Measurements from ENCODE around the gene DUS1L. TPM values are rescaled to one million over a fixed set of nuclear protein-coding genes. Genes with fewer than 3 reads are reported as not detected.
A peak's percentile ranks its signal among the peaks of the same experiment; 100 is the strongest.

The DUS1L gene
- polyA plus RNA-seq, 2 of the 4 experiments (the other 2 are of a cell fraction): 48.1 to 83.6 TPM

- TF ChIP-seq CTCF (IDR thresholded peaks at IDR 0.05) (no peak), PBX3 (IDR thresholded peaks at IDR 0.05) (no peak), TP53 (CRISPR knock-in tag; IDR thresholded peaks at IDR 0.05) (no peak), SMC3 (IDR thresholded peaks at IDR 0.05) (no peak), EHF (CRISPR knock-in tag; IDR thresholded peaks at IDR 0.05) (no peak)
These were observed 42.9 kb upstream of the DUS1L start (continued) for GRCh38 chr17:82108496-82108945.

- Histone ChIP-seq H3K4me1 (peaks cover 39% of the 10 kb centered on the region), H3K27ac (no peak overlapping the region), H3K4me3 (no peak overlapping the region), H3K9me3 (no peaks in the 10 kb centered on the region), H3K4me2 (no peak overlapping the region)
- CTCF ChIA-PET: interaction anchor here (0.6 to 4.2 kb wide), 8 partner anchors 10 to 168 kb away, joined by 3 to 35 read pairs (median 3); partner anchors contain the start of gene FASN
- FAIRE-seq (no peak), ATAC-seq (no peak), DNase-seq (ENCODE audit: low read depth in 1 of 2, low spot score in 1 of 2) (no peak)
- 84% methylated on average over 10 of the region's 14 CpGs for WGBS (ENCODE audit: missing lambda C conversion rate)
- TF ChIP-seq HES2 (IDR thresholded peaks at IDR 0.05) (no peak), JUN (IDR thresholded peaks at IDR 0.05) (0 out of 5 replicates have a peak, but pooled peaks of 1 of the 2 experiments have one; percentile 13)
- POLR2A ChIA-PET: interaction anchor here (0.7 kb wide), 1 partner anchor 10 kb away, joined by 3 read pairs; the partner anchor contains the start of gene FASN
These were observed 42.4 kb upstream of the DUS1L start for GRCh38 chr17:82108038-82108437.

- peaks cover 40% of the 10 kb centered on the region for H3K4me1 ChIP-seq
These were observed 41.8 kb upstream of the DUS1L start for GRCh38 chr17:82107341-82107860.

GRCh38 chr17:82106688-82107305 lies 41.2 kb upstream of the DUS1L start:
- H3K4me3 ChIP-seq: no peak overlapping the region
- ChIA-PET CTCF (interaction anchor here (0.8 to 4.2 kb wide), 12 partner anchors 8 to 92 kb away, joined by 3 to 35 read pairs (median 4); no protein-coding TSS in a partner anchor), POLR2A (interaction anchor here (1.7 kb wide), 1 partner anchor 8 kb away, joined by 10 read pairs; the partner anchor contains the start of gene FASN)
- FAIRE-seq (no peak), DNase-seq (ENCODE audit: low read depth in 1 of 2, low spot score in 1 of 2) (no peak), ATAC-seq (peak in 1 of 2 experiments; percentile 8; a peak in 3 of 6 replicates)
- no peaks in the 10 kb centered on the region for H3K9me3 ChIP-seq
- H3K4me2 ChIP-seq: peak overlapping the region; percentile 48
- peak overlapping the region; percentile 54 to 73 for H3K27ac ChIP-seq
- H3K4me1 ChIP-seq: peaks cover 46% of the 10 kb centered on the region
- WGBS (ENCODE audit: missing lambda C conversion rate): 70% methylated on average over 5 of the region's 9 CpGs
- no peak for TF ChIP-seq HMGXB4 (CRISPR knock-in tag; IDR thresholded peaks at IDR 0.05; ENCODE audit: borderline replicate concordance)
- TF ChIP-seq ATOH8 (CRISPR knock-in tag; IDR thresholded peaks at IDR 0.05; ENCODE audit: low read depth): no peak
- TF ChIP-seq MAFK (IDR thresholded peaks at IDR 0.05; ENCODE audit: partially characterized antibody): no peak
- no peak for TF ChIP-seq RNF2 (IDR thresholded peaks at IDR 0.05; ENCODE audit: borderline replicate concordance, low read depth)
- TF ChIP-seq FOXS1 (CRISPR knock-in tag; IDR thresholded peaks at IDR 0.05): no peak
- TF ChIP-seq MAX (IDR thresholded peaks at IDR 0.05): no peak
- TF ChIP-seq EHF (CRISPR knock-in tag; IDR thresholded peaks at IDR 0.05): no peak
- no peak for TF ChIP-seq TP53 (CRISPR knock-in tag; IDR thresholded peaks at IDR 0.05)
- TF ChIP-seq NPAS2 (CRISPR knock-in tag; IDR thresholded peaks at IDR 0.05; ENCODE audit: borderline replicate concordance): no peak

More at GRCh38 chr17:82107341-82107860, 41.8 kb upstream of the DUS1L start:
- ATAC-seq: peak; percentile 48 to 49
- no peaks in the 10 kb centered on the region for H3K9me3 ChIP-seq
- ChIA-PET POLR2A (interaction anchor here (1.7 kb wide), 1 partner anchor 9 kb away, joined by 10 read pairs; the partner anchor contains the start of gene FASN), CTCF (interaction anchor here (0.6 to 4.2 kb wide), 10 partner anchors 8 to 86 kb away, joined by 3 to 35 read pairs (median 3); partner anchors contain the start of gene FASN)
- no peak overlapping the region for H3K4me3 ChIP-seq
- TF ChIP-seq CTCF (IDR thresholded peaks at IDR 0.05) (0 out of 3 replicates have a peak, but pooled peaks have one; percentile 8), RAD21 (conservative IDR thresholded peaks at IDR 0.05 in 1 of 2, IDR thresholded peaks at IDR 0.05 in 1 of 2) (no peak), HOXB13 (CRISPR knock-in tag; IDR thresholded peaks at IDR 0.05; ENCODE audit: low read depth) (no peak)
- WGBS (ENCODE audit: missing lambda C conversion rate): 90% methylated on average over 24 of the region's 24 CpGs
- H3K4me2 ChIP-seq: no peak overlapping the region
- no peak overlapping the region; a peak in 1 of 6 replicates for H3K27ac ChIP-seq
- FAIRE-seq: no peak
- DNase-seq (ENCODE audit: low read depth in 1 of 2, low spot score in 1 of 2): peak; percentile 59 to 62
